GM12878 (cell line): ENCODE measurements around the gene SLC35E4. TPM values are rescaled to one million over a fixed set of nuclear protein-coding genes. Genes with fewer than 3 reads are reported as not detected.

Experiments
- ATAC-seq: fragments of 200-7000 bp; cut with Tn5 transposase; 3 replicates; pipeline ENCODE4 v1.9.1; 2020; ENCODE audit warnings: mild to moderate bottlenecking, moderate library complexity
- BruUV-seq: library from RNA; stranded (reverse); fragments of 400-500 nt; replicated peaks from 2 replicates; lab custom pipeline; 2021; lab: Mats Ljungman, UMichigan
- CTCF ChIA-PET: fragments of 300-600 bp; sonication (Branson Sonifier 250); formaldehyde crosslinking; extraction: SDS; loops from one replicate; lab custom pipeline; 2021; ENCODE audit warnings: inconsistent platforms; lab: Yijun Ruan, JAX
- POLR2A ChIA-PET: fragments of 350-600 bp; formaldehyde crosslinking; extraction: SDS; loops from one replicate; lab custom pipeline; 2021; ENCODE audit warnings: inconsistent platforms; lab: Charles Lee
- RAD21 ChIA-PET: fragments of 300-600 bp; sonication (Branson Sonifier 250); formaldehyde crosslinking; loops from one replicate; lab custom pipeline; 2023; ENCODE audit warnings: antibody characterized with exemption; ENCODE audit not compliant: unreplicated experiment; lab: Charles Lee
- SMC1A ChIA-PET: fragments of 300-600 bp; sonication (Branson Sonifier 250); formaldehyde crosslinking; loops from one replicate; lab custom pipeline; 2023; ENCODE audit not compliant: unreplicated experiment, uncharacterized antibody; lab: Charles Lee
- DNase-seq: peaks from one replicate; pipeline ENCODE4 v3.0.0-alpha.2; 2011; ENCODE audit warnings: low read depth, low spot score
- FAIRE-seq: peaks from 3 replicates; lab custom pipeline; 2011; peaks lifted over from hg19 to GRCh38; lab: Jason Lieb, UNC
- H2AFZ ChIP-seq: 2 replicates; pipeline ENCODE4 v1.6.0; 2011; ENCODE audit warnings: low read depth, low read length, control low read depth; ENCODE audit not compliant: control insufficient read depth
- H3K27ac ChIP-seq: 2 replicates; pipeline ENCODE4 v1.5.1; 2011; ENCODE audit warnings: control low read depth; ENCODE audit not compliant: control insufficient read depth, insufficient read depth
- H3K27me3 ChIP-seq, 2 experiments: replicated peaks in 1 of 2; 2 replicates each; pipeline versions ENCODE4 v1.6.0 to v1.6.1; 2011; ENCODE audit warnings: low read length in 1 of 2; ENCODE audit not compliant: control insufficient read depth in 2 of 2, insufficient read depth in 2 of 2
- H3K36me3 ChIP-seq, 2 experiments: 2 replicates each; pipeline ENCODE4 v1.5.1; 2011; ENCODE audit warnings: low read length in 1 of 2; ENCODE audit not compliant: control insufficient read depth in 2 of 2, insufficient read depth in 2 of 2
- H3K4me1 ChIP-seq: 2 replicates; pipeline ENCODE4 v1.6.1; 2011; ENCODE audit warnings: mild to moderate bottlenecking, low read length, moderate library complexity, mixed read lengths; ENCODE audit not compliant: control insufficient read depth, insufficient read depth
- H3K4me2 ChIP-seq: 2 replicates; pipeline ENCODE4 v1.6.0; 2011; ENCODE audit warnings: control low read depth; ENCODE audit not compliant: control insufficient read depth, insufficient read depth
- H3K4me3 ChIP-seq: fragments of 200-600 bp; sonication (generic); 2 replicates; pipeline ENCODE4 v1.5.1; 2016
- H3K79me2 ChIP-seq: 2 replicates; pipeline ENCODE4 v1.6.0; 2011; ENCODE audit warnings: low read length; ENCODE audit not compliant: control insufficient read depth, insufficient read depth
- H3K9ac ChIP-seq: 2 replicates; pipeline ENCODE4 v1.8.0; 2011; ENCODE audit warnings: low read length, control low read depth, mixed read lengths; ENCODE audit not compliant: control insufficient read depth, insufficient read depth
- H3K9me3 ChIP-seq: replicated peaks from 3 replicates; pipeline ENCODE4 v1.5.1; 2011; ENCODE audit warnings: mild to moderate bottlenecking, low read length; ENCODE audit not compliant: control insufficient read depth, insufficient read depth
- H4K20me1 ChIP-seq: 2 replicates; pipeline ENCODE4 v1.6.0; 2011; ENCODE audit not compliant: control insufficient read depth, insufficient read depth
- ATF3 ChIP-seq: IDR thresholded peaks from 2 replicates; pipeline ENCODE4 v1.6.1; 2011; ENCODE audit warnings: low read depth, mild to moderate bottlenecking, low read length, moderate library complexity, borderline replicate concordance; ENCODE audit errors: extremely low read depth
- CEBPB ChIP-seq, 2 experiments: fragments of 150-350 bp in 1 of 2; IDR thresholded peaks; 2 replicates each; pipeline ENCODE4 v1.6.1; 2012 to 2014; ENCODE audit warnings: low read depth in 2 of 2, low read length in 2 of 2, borderline replicate concordance in 1 of 2, inconsistent platforms in 1 of 2
- CREB1 ChIP-seq: IDR thresholded peaks from 2 replicates; pipeline ENCODE4 v1.6.1; 2012; ENCODE audit warnings: low read depth, mild to moderate bottlenecking, inconsistent platforms
- IRF4 ChIP-seq: IDR thresholded peaks from 2 replicates; pipeline ENCODE4 v1.6.1; 2011; ENCODE audit warnings: low read depth, low read length
- MLLT1 ChIP-seq: fragments of 450-650 bp; IDR thresholded peaks from 2 replicates; pipeline ENCODE4 v1.6.1; 2016; ENCODE audit warnings: mild to moderate bottlenecking
- NFIC ChIP-seq: IDR thresholded peaks from 2 replicates; pipeline ENCODE4 v1.6.1; 2012; ENCODE audit warnings: low read depth, mild to moderate bottlenecking, inconsistent platforms, low read length, moderate library complexity
- RFX5 ChIP-seq: IDR thresholded peaks from 2 replicates; pipeline ENCODE4 v1.6.1; 2011; ENCODE audit warnings: low read depth, low read length, improper control_type of control experiment
- SRF ChIP-seq, 2 experiments: IDR thresholded peaks; 2 replicates each; pipeline ENCODE4 v1.6.1; 2011; ENCODE audit warnings: low read depth in 2 of 2, low read length in 2 of 2, mild to moderate bottlenecking in 1 of 2, moderate library complexity in 1 of 2
- WGBS: methylation state at CpG from one replicate; pipeline ENCODE4 v1.1.6; 2016; ENCODE audit warnings: low lambda C conversion rate; ENCODE audit not compliant: insufficient replicate concordance, insufficient coverage; ENCODE audit errors: missing lambda C conversion rate; 5-methylcytosine and 5-hydroxymethylcytosine counted together
- in situ Hi-C: fragments of 300-500 bp; cut with MboI; formaldehyde crosslinking; loops from 9 replicates; pipeline ENCODE4 v1.14.3; 2018; ENCODE audit warnings: mixed read lengths
- intact Hi-C: fragments of 100-400 bp; cut with micrococcal nuclease; formaldehyde crosslinking; loops from one replicate; pipeline ENCODE4 v1.14.2; 2022; ENCODE audit not compliant: unreplicated experiment
- polyA plus RNA-seq, 11 experiments: library from polyadenylated mRNA; depleted of rRNA in 4 of 11; unstranded in 6 of 11; stranded (reverse) in 5 of 11; fragments of >200 nt; fragmentation: Nextera tagmentation in 4 of 11; fragmentation: Illumina TruSeq in 1 of 11; extraction: Ambion mirVana in 4 of 11; extraction: Trizol in 1 of 11; gene quantifications; 1 replicate in 1 of 11; 2 replicates in 10 of 11; pipeline versions ENCODE4 v1.2.1 to v1.2.3, GENCODE V29; 2011 to 2016; ENCODE audit warnings: inconsistent platforms in 2 of 11, missing spikeins in 2 of 11, low read depth in 1 of 11
- total RNA-seq, 4 experiments: library from RNA; depleted of rRNA in 3 of 4; stranded (reverse); fragments of >200 nt in 3 of 4; fragmentation: Illumina TruSeq in 1 of 4; extraction: Trizol in 1 of 4; gene quantifications; 2 replicates each; pipeline versions ENCODE4 v1.2.1 to v1.2.3, GENCODE V29; 2013 to 2021

Gene SLC35E4
- total and polyA plus RNA-seq, 10 of the 15 experiments (the other 5 are each of a cell fraction or from before 2014, with no cell fraction given): 0.16 to 5.3 (median 2.9) TPM; not detected in 1

- no peak for DNase-seq
- no TSS peak for BruUV-seq
- Histone ChIP-seq H3K27me3 (no peaks in the 10 kb centered on the region), H3K79me2 (no peaks in the 10 kb centered on the region), H3K9me3 (no peaks in the 10 kb centered on the region), H3K36me3 (no peaks in the 10 kb centered on the region; a peak in 2 of 4 replicates), H3K27ac (no peak overlapping the region), H3K9ac (no peak overlapping the region), H4K20me1 (no peaks in the 10 kb centered on the region), H3K4me2 (no peak overlapping the region), H2AFZ (no peak overlapping the region), H3K4me1 (peaks cover 11% of the 10 kb centered on the region), H3K4me3 (no peak overlapping the region)
- WGBS: 74% methylated on average over 25 of the region's 25 CpGs
- POLR2A ChIA-PET: interaction anchor here (0.5 to 1.1 kb wide), 3 partner anchors 10 to 24 kb away, joined by 3 to 5 read pairs (median 3); partner anchors contain the start of gene SLC35E4
- intact Hi-C loops: no loop called here
- no peak for ATAC-seq
- in situ Hi-C loops: loop anchor here (25.0 kb wide), 1 partner anchor 266 kb away; no protein-coding TSS in a partner anchor
- SMC1A ChIA-PET: no interaction called here
- FAIRE-seq: no peak
- CTCF ChIA-PET: interaction anchor here (1.5 kb wide), 1 partner anchor 108 kb away, joined by 8 read pairs; no protein-coding TSS in a partner anchor
- RAD21 ChIA-PET: no interaction called here
- TF ChIP-seq IRF4: no peak
- TF ChIP-seq SRF (IDR thresholded peaks at IDR 0.05; ENCODE audit: low read depth in 2 of 2, low read length in 2 of 2): 0 out of 4 replicates have a peak, but pooled peaks of 1 of the 2 experiments have one; percentile 19
- no peak for TF ChIP-seq NFIC
- TF ChIP-seq ATF3: no peak
- TF ChIP-seq CREB1: no peak
- TF ChIP-seq RFX5: no peak
- no peak for TF ChIP-seq MLLT1
- no peak for TF ChIP-seq CEBPB (IDR thresholded peaks at IDR 0.05; ENCODE audit: borderline replicate concordance in 1 of 2, low read depth in 2 of 2, low read length in 2 of 2)
These were observed 11.1 kb downstream of the SLC35E4 start for GRCh38 chr22:30646518-30647160.
